Measurements from ENCODE around the gene COL4A2. TPM values are rescaled to one million over a fixed set of nuclear protein-coding genes. Genes with fewer than 3 reads are reported as not detected.

Gene COL4A2
- total RNA-seq, 1 donor from 2014 or later: 1,556 TPM

- no peaks in the 10 kb centered on the region for H3K9me3 Mint-ChIP-seq (ENCODE audit: unreplicated experiment)
- DNase-seq (ENCODE audit: low spot score): no peak
- peaks cover 55% of the 10 kb centered on the region for H3K4me1 Mint-ChIP-seq (ENCODE audit: unreplicated experiment)
- H3K4me3 Mint-ChIP-seq (ENCODE audit: unreplicated experiment): no peak overlapping the region
- peaks cover 23% of the 10 kb centered on the region for H3K36me3 Mint-ChIP-seq (ENCODE audit: low read depth, unreplicated experiment)
- TF ChIP-seq, protein P1, sequence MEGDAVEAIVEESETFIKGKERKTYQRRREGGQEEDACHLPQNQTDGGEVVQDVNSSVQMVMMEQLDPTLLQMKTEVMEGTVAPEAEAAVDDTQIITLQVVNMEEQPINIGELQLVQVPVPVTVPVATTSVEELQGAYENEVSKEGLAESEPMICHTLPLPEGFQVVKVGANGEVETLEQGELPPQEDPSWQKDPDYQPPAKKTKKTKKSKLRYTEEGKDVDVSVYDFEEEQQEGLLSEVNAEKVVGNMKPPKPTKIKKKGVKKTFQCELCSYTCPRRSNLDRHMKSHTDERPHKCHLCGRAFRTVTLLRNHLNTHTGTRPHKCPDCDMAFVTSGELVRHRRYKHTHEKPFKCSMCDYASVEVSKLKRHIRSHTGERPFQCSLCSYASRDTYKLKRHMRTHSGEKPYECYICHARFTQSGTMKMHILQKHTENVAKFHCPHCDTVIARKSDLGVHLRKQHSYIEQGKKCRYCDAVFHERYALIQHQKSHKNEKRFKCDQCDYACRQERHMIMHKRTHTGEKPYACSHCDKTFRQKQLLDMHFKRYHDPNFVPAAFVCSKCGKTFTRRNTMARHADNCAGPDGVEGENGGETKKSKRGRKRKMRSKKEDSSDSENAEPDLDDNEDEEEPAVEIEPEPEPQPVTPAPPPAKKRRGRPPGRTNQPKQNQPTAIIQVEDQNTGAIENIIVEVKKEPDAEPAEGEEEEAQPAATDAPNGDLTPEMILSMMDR (IDR thresholded peaks at IDR 0.05; ENCODE audit: unreplicated experiment): no peak
- peaks cover 7% of the 10 kb centered on the region for H3K27me3 Mint-ChIP-seq (ENCODE audit: unreplicated experiment)
- H3K27ac Mint-ChIP-seq (ENCODE audit: unreplicated experiment): no peak overlapping the region
Measured at GRCh38 chr13:110374431-110375370, 67.6 kb downstream of the COL4A2 start.

GRCh38 chr13:110376120-110376519 is 69.0 kb downstream of the COL4A2 start:
- H3K9me3 Mint-ChIP-seq (ENCODE audit: unreplicated experiment): no peaks in the 10 kb centered on the region

DNA sequence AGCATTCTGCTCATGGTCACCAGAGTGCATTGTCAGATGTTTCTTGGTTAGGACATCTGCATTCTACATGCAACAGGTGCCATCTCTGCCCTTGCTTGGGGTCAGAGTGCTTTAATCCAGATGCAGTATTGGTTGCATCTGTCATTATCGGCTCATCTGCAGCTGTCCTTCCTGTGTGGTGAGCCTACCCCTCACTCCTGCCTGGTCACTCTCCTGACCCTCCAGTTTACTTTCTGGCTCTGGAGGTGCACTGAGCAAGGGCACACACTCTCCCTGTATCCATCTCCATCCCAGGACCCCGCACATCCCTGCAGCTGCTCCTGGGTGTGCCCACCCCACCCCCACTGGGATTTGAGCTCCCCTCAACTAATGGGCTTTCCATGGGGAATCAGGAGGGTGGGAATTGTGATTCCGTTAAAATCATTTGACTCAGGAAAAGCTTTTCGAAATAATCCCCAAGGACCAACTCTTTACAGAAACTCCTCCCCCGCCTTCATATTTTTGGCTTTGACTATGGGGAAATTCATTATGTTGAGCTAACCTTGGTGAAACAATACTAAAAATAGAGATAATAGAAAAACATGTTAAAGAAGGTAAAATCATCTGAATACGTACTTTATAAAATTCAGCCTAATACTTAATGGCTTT is 70.2 kb downstream of the COL4A2 start:
- DNase-seq (ENCODE audit: low spot score): no peak
- H3K27ac Mint-ChIP-seq (ENCODE audit: unreplicated experiment): no peak overlapping the region
- H3K4me1 Mint-ChIP-seq (ENCODE audit: unreplicated experiment): peaks cover 51% of the 10 kb centered on the region
- TF ChIP-seq, protein P1 (IDR thresholded peaks at IDR 0.05; ENCODE audit: unreplicated experiment): no peak
- H3K27me3 Mint-ChIP-seq (ENCODE audit: unreplicated experiment): peaks cover 11% of the 10 kb centered on the region
- H3K36me3 Mint-ChIP-seq (ENCODE audit: low read depth, unreplicated experiment): peaks cover 34% of the 10 kb centered on the region
- no peak overlapping the region for H3K4me3 Mint-ChIP-seq (ENCODE audit: unreplicated experiment)
- H3K9me3 Mint-ChIP-seq (ENCODE audit: unreplicated experiment): no peaks in the 10 kb centered on the region

More at GRCh38 chr13:110376120-110376519, 69.0 kb downstream of the COL4A2 start:
- TF ChIP-seq, protein P1 (IDR thresholded peaks at IDR 0.05; ENCODE audit: unreplicated experiment): no peak
- Mint-ChIP-seq H3K27ac (ENCODE audit: unreplicated experiment) (no peak overlapping the region), H3K36me3 (ENCODE audit: low read depth, unreplicated experiment) (peaks cover 29% of the 10 kb centered on the region), H3K4me3 (ENCODE audit: unreplicated experiment) (no peak overlapping the region), H3K27me3 (ENCODE audit: unreplicated experiment) (peaks cover 15% of the 10 kb centered on the region), H3K4me1 (ENCODE audit: unreplicated experiment) (peaks cover 58% of the 10 kb centered on the region)
- DNase-seq (ENCODE audit: low spot score): no peak

DNA sequence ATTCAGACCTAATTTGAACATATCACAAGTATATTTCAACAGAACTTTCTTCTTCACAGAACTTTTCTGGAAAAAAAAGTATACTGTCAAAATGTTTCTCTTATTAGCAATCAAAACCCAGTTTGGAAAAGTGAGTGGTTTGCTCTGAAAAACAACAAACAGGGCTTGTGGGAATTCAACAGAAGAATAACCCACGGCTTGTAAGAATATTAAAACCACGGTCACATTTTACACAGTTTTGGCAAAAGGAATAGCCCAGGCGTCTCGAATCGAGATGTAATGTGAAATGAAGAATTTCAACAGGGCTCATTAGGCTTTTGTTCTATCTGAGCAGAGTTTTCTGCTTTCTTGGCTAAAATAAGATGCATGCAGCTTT is 70.7 kb downstream of the COL4A2 start:
- TF ChIP-seq, protein P1 (IDR thresholded peaks at IDR 0.05; ENCODE audit: unreplicated experiment): no peak
- Mint-ChIP-seq H3K4me1 (ENCODE audit: unreplicated experiment) (peaks cover 46% of the 10 kb centered on the region), H3K27me3 (ENCODE audit: unreplicated experiment) (peaks cover 11% of the 10 kb centered on the region), H3K4me3 (ENCODE audit: unreplicated experiment) (no peak overlapping the region), H3K36me3 (ENCODE audit: low read depth, unreplicated experiment) (peaks cover 34% of the 10 kb centered on the region), H3K9me3 (ENCODE audit: unreplicated experiment) (no peaks in the 10 kb centered on the region), H3K27ac (ENCODE audit: unreplicated experiment) (no peak overlapping the region)
- DNase-seq (ENCODE audit: low spot score): no peak

DNA sequence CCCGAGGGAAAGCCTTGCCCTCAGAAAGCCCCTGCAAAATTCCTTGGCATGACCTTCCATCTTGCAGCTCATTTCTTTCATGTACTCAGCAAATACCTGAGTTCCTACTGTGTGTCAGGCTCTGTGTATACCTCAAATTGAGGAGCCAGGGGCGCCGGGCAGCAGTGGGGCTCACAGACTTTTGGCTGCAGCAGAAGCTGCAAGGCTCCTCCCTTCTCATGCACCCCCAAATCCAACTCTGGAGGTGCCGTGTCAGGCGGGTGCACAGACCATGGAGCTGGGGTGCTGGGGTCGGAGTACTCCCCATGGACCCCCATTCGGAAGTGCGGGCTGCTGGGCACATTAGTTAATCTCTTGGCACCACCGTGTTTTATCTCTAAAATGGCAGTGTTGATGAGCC is 72.3 kb downstream of the COL4A2 start:
- peak overlapping the region; percentile 18 for H3K27ac Mint-ChIP-seq (ENCODE audit: unreplicated experiment)
- TF ChIP-seq, protein P1 (IDR thresholded peaks at IDR 0.05; ENCODE audit: unreplicated experiment): no peak

More for the DNA sequence above, 72.3 kb downstream of the COL4A2 start:
- no peak for DNase-seq (ENCODE audit: low spot score)
- Mint-ChIP-seq H3K4me1 (ENCODE audit: unreplicated experiment) (peaks cover 36% of the 10 kb centered on the region), H3K36me3 (ENCODE audit: low read depth, unreplicated experiment) (peaks cover 49% of the 10 kb centered on the region), H3K4me3 (ENCODE audit: unreplicated experiment) (no peak overlapping the region), H3K9me3 (ENCODE audit: unreplicated experiment) (no peaks in the 10 kb centered on the region), H3K27me3 (ENCODE audit: unreplicated experiment) (peaks cover 11% of the 10 kb centered on the region)
